Hematopoietic multipotent progenitor cell treated with erythropoietin and hydrocortisone succinate and interleukin-3 and kit ligand, for 4 days (in vitro differentiated cells): ENCODE data around the gene PIAS1.
"Not testable (repeated sequence)": the region's sequence is repeated elsewhere in the genome, so short reads cannot be mapped to it uniquely, and the experiment has no call there.

Experiments
- DNase-seq: peaks from one replicate; pipeline ENCODE4 v3.0.0-alpha.2; 2015

PIAS1 gene

GRCh38 chr15:68034719-68035293 lies 19.3 kb upstream of the PIAS1 start:
- DNase-seq: no peak

- DNase-seq: peak; percentile 64
These were observed 15.9 kb upstream of the PIAS1 start for GRCh38 chr15:68038246-68038645.

GRCh38 chr15:68040144-68040543 lies 14.0 kb upstream of the PIAS1 start:
- no peak for DNase-seq

GRCh38 chr15:68042156-68042854 lies 11.8 kb upstream of the PIAS1 start:
- DNase-seq: no peak

GRCh38 chr15:68042855-68043222 lies 11.3 kb upstream of the PIAS1 start:
- DNase-seq: no peak

- no peak for DNase-seq
These were observed 8.5 kb upstream of the PIAS1 start for GRCh38 chr15:68045289-68046265.

- DNase-seq: no peak
These were observed 6.3 kb upstream of the PIAS1 start for GRCh38 chr15:68047826-68048225.

GRCh38 chr15:68051109-68051508 lies 3.0 kb upstream of the PIAS1 start:
- peak; percentile 60 for DNase-seq

- no peak for DNase-seq
These were observed 2.2 kb upstream of the PIAS1 start for GRCh38 chr15:68051907-68052306.

GRCh38 chr15:68052431-68052830 lies 1.7 kb upstream of the PIAS1 start:
- DNase-seq: no peak

GRCh38 chr15:68053001-68053400 lies 1.1 kb upstream of the PIAS1 start:
- no peak for DNase-seq

GRCh38 chr15:68054628-68055223 lies 611 bp downstream of the PIAS1 start:
- DNase-seq: peak; percentile 73

- DNase-seq: peak; percentile 74
These were observed 1.1 kb downstream of the PIAS1 start for GRCh38 chr15:68055224-68055705.

- peak; percentile 33 for DNase-seq
These were observed 2.2 kb downstream of the PIAS1 start for GRCh38 chr15:68056097-68056865.

- no peak for DNase-seq
These were observed 2.9 kb downstream of the PIAS1 start for GRCh38 chr15:68057034-68057433.

GRCh38 chr15:68057758-68058157 lies 3.6 kb downstream of the PIAS1 start:
- no peak for DNase-seq

GRCh38 chr15:68058970-68059369 lies 4.9 kb downstream of the PIAS1 start:
- DNase-seq: not testable (repeated sequence)

GRCh38 chr15:68059630-68060029 lies 5.5 kb downstream of the PIAS1 start:
- DNase-seq: no peak

- DNase-seq: no peak
These were observed 7.1 kb downstream of the PIAS1 start for GRCh38 chr15:68061171-68061570.

- no peak for DNase-seq
These were observed 7.5 kb downstream of the PIAS1 start for GRCh38 chr15:68061602-68062001.

- DNase-seq: no peak
These were observed 8.1 kb downstream of the PIAS1 start for GRCh38 chr15:68062214-68062613.

- no peak for DNase-seq
These were observed 8.9 kb downstream of the PIAS1 start for GRCh38 chr15:68062946-68063465.
